GM21390 (cell line): ENCODE results near the gene ATG9B.

ENCODE experiments used
- ATAC-seq: cut with Tn5 transposase; IDR thresholded peaks from one replicate; pipeline ENCODE4 v1.9.1; 2021; ENCODE audit not compliant: unreplicated experiment

The ATG9B gene, protein sequence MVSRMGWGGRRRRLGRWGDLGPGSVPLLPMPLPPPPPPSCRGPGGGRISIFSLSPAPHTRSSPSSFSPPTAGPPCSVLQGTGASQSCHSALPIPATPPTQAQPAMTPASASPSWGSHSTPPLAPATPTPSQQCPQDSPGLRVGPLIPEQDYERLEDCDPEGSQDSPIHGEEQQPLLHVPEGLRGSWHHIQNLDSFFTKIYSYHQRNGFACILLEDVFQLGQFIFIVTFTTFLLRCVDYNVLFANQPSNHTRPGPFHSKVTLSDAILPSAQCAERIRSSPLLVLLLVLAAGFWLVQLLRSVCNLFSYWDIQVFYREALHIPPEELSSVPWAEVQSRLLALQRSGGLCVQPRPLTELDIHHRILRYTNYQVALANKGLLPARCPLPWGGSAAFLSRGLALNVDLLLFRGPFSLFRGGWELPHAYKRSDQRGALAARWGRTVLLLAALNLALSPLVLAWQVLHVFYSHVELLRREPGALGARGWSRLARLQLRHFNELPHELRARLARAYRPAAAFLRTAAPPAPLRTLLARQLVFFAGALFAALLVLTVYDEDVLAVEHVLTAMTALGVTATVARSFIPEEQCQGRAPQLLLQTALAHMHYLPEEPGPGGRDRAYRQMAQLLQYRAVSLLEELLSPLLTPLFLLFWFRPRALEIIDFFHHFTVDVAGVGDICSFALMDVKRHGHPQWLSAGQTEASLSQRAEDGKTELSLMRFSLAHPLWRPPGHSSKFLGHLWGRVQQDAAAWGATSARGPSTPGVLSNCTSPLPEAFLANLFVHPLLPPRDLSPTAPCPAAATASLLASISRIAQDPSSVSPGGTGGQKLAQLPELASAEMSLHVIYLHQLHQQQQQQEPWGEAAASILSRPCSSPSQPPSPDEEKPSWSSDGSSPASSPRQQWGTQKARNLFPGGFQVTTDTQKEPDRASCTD

DNA sequence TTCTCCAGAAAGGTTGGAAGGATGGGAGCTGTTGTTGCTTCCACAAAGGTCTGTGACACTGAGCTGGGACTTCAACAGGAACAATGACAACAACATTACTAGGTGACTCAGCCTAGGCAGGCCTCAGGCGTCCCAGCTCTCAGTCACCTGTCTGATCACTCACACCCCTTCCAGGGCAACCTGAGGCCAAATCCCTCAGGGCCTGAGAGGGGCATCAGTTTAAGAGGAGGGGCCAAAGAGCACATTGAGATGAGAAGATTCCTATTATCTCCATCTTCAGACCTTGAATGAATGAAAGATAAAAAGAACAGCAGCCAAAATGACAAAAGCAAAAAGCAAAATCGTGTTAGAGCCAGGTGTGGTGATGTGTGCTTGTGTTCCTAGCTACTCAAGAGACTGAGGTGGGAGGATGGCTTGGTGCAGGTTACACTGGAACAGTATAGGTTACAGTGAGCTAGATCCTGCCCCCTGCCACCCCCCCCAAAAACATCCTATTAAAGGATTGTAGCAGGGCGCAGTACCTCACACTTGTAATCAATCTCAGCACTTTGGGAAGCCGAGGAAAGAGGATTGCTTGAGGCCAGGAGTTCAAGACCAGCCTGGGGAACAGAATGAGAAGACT lies at the start of gene ATG9B:
TSS of gene ATG9B (minus strand) at position 60 of the 622 bp plus-strand sequence. CDS start 71 bp downstream, outside the sequence.
- ATAC-seq, result no peak

DNA sequence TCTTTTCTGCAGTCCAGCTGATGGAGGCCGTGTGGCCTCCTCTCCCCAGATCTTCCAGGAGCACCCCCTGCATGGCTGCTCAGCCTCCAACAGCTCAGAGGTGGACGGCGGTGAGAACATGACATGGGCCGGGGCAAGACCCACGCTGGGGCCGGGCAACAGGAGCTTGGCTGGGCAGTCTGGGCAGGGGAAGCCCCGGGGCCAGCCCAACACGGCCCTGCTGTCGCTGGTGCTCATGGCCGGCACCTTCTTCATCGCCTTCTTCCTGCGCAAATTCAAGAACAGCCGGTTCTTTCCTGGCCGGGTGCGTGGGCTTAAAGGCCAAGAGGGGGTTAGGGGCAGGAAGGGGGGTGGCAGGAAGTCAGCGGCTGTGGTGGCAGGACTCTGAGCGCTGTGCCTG lies 49.7 kb upstream of the ATG9B start:
- ATAC-seq, result no peak

DNA sequence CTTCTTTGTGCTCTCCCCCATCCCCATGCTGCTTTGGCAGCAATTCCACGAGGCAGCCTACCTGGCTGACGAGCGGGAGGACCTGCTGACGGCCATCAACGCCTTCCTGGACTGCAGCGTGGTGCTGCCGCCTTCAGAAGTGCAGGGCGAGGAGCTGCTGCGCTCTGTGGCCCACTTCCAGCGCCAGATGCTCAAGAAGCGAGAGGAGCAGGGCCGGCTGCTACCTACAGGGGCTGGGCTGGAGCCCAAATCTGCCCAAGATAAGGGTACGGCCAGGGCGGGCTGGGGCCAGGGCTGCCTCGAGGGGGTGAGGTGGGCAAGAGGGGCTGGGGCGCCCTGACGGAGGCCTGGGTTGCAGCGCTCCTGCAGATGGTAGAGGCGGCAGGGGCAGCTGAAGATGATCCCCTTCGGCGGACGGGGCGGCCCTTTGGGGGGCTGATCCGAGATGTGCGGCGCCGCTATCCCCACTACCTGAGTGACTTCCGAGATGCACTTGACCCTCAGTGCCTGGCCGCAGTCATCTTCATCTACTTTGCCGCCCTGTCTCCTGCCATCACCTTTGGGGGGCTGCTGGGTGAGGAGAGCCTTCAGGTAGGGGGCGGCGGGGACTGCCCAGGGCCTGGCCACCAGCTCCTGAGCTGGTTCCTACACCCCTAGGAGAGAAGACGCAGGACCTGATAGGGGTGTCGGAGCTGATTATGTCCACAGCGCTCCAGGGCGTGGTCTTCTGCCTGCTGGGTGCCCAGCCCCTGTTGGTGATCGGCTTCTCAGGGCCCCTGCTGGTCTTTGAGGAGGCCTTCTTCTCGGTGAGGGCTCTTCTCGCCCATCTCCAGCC lies 47.0 kb upstream of the ATG9B start:
- ATAC-seq, result no peak

DNA sequence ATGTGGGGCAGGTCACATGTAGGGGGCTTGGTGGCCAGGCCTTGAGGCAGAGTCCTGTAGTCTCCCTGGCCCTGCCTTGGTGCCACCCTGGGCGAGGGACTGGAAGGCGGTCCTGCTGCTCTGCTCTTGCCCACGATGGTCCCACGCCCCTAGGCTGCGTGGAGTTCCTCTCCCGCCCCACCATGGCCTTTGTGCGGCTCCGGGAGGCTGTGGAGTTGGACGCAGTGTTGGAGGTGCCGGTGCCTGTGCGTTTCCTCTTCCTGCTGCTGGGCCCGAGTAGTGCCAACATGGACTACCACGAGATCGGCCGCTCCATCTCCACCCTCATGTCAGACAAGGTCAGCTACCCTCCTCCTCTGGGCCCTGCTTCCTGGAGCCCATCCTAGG lies 46.3 kb upstream of the ATG9B start:
- no peak for ATAC-seq

DNA sequence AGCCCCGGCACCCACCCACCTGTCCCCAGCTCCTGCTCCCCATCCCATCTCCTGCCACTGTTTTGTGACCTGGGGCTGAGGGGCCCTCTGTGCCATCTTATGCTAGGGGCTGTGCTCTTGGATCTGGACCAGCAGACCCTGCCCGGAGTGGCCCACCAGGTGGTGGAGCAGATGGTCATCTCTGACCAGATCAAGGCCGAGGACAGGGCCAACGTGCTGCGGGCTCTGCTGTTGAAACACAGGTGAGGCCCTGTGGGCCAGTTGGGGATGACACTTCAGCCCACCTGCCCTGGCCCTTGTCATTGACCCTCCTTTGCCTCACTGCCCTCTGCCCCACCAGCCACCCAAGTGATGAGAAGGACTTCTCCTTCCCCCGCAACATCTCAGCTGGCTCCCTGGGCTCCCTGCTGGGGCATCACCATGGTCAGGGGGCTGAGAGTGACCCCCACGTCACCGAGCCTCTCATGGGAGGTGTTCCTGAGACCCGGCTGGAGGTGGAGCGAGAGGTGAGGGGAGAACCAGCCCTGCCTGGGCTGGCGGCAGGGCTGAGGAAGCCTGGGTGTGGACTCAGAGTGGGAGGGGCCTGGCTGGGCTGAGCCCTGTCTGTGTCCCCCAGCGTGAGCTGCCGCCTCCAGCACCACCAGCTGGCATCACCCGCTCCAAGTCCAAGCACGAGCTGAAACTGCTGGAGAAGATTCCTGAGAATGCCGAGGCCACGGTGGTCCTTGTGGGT lies 45.7 kb upstream of the ATG9B start:
- ATAC-seq, result no peak

DNA sequence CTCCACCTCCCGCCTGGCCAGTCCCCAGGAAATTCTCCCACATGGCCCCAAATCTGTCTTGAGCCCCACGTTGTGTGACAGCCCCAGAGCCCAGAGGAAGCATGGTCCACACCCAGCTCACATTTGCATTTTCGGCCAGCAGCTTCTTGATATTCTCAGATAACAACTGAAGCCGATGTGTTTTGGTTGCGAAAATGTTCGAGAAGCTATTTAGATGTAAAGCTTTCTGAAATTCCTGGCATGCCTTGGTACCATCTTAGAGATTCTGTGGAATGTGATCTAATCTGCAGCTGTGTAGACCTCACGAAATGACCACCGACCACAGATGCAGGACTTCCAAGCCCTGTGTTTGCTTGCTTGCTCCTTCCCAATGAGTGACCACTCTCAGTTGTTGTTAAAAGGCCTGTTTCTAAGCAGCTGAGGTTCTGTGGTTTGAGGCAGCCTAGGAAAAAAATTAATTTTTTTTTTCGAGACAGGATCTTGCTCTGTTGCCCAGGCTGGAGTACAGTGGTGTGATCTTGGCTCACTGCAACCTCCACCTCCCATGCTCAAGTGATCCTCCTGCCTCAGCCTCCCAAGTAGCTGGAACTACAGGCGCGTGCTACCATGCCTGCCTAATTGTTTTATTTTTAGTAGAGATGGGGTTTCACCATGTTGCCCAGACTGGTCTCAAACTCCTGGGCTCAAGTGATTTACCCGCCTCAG lies 43.9 kb upstream of the ATG9B start:
- ATAC-seq, result no peak

DNA sequence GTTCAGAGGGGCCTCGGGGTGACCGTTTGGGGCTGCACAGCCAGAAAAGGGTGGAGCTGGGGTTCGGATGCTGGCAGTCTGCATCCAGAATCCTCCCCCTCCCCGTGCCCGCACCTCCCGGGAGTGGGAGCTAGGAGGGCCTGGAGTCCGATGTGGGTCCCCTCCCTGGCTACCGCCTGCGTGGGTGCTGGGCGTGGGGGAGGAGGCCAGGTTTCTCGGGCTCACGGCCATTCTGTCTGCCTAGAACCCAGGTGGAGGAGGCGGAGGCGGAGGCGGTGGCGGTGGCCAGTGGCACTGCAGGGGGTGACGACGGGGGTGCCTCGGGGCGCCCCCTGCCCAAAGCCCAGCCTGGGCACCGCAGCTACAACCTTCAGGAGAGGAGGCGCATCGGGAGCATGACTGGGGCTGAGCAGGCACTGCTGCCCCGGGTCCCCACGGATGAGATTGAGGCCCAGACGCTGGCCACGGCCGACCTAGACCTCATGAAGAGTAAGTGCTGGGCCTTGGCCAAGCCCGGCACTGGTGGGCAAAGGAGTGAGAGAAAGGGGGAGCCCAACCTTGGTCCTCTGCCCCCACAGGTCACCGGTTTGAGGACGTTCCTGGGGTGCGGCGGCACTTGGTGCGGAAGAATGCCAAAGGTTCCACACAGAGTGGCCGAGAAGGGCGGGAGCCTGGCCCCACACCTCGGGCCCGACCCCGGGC lies 42.1 kb upstream of the ATG9B start:
- ATAC-seq, result no peak

DNA sequence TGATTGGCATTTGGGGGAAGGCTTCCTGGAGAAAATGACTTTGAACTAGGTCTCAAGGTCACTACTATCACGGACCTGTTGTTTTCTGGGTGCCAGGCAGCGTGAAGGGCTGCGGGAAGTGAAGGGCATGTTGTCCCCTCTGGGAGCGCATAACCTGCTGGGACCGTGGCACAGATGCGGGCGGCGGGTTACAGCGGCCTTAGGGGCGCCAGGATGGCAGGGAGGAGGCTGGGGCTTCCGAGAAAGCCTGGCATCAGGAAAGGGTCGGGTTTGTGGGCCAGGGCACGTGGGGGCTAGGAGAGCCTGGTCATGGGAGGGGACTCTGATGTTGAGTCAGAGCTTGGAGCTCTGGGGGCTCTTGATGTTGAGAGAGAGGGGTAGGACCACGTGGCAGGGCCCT lies 41.2 kb upstream of the ATG9B start:
- no peak for ATAC-seq

DNA sequence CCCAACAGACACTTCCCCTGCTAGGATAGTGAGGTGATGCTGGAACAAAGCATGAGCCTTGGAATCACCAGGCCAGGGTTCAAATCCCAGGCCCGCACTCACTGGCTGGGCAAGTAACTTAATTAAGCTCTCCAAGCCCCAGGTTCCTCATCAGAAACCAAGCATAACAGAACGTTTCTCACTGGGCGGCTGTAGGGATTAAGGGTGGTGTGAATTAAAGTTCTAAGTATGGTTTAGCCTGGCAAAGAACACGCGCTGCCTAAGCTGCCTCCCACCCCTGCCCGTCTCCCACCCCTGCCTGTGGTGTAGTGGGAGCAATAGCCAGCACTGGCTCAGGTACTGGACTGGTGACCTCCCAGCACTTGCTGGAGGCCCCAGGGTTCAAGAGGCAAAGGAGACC lies 40.7 kb upstream of the ATG9B start:
- no peak for ATAC-seq

DNA sequence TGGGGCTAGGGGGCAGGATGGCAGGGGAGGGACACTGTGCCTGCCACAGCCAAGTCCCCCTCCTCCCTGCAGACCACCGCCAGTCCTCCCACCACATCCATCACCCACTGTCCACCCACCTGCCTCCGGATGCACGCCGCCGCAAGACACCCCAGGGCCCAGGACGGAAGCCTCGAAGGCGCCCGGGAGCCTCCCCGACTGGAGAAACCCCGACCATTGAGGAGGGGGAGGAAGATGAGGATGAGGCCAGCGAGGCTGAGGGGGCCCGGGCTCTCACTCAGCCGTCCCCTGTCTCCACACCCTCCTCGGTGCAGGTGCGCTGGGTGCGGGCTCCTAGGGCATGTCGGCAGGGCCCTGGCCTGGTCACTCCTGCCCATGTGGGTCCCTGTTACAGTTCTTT lies 40.2 kb upstream of the ATG9B start:
- ATAC-seq, result no peak

DNA sequence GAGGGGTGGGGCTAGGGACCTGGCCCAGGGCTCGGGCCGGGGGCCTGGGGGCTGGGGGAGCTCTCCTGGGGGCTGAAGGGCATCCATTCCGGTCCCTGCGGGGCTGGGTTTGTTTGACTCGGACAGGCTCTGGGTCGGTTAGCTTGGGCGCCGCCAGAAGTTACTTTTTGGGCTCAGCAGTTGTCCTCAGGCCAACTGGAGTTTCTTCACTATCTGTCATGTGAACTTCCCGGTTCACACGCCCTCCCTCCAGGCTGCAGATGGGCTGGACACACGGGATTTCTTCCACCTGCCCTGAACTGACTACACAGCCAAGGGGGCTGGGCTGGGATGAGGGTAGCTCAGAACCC lies 38.9 kb upstream of the ATG9B start:
- ATAC-seq, result no peak

DNA sequence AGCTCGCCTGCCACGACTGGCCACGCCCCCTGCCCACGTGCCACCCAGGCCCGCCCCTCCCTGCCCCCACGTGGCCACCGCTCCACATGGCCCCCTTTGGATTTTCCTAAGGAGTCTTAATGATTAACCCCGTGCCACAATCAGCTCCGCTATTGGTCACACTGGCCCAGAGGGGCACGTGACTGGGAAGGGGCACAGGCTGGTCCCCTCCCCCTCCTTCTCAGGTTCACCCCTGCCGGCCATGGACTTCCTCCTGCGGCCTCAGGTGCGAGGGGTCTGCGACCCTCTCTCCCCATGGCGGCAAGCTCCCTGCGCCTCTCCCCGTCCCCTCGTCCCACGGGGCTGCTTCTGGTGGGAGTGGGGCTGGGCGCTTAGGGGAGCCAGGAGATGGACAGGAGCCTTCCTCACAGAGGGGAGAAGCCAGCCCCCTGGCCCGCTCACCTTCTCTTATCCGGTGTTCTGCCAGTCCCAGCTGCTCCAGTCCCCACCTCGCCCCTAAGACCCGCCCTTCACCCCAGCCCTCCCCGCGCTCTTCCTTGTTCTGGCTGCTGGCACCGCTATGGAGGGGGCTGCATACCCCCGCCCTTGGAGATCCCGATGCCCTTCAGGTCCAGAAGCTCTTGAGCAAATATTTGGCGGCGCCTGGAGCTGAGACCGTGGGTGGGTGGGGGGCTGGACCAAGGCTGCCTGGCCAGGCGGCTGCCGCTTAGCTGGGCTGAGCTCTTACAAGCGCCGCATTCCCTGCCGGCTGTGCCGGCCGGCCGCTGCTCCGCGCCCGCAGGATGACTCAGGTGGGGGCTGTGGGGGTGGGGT lies 38.3 kb upstream of the ATG9B start:
- no peak for ATAC-seq

DNA sequence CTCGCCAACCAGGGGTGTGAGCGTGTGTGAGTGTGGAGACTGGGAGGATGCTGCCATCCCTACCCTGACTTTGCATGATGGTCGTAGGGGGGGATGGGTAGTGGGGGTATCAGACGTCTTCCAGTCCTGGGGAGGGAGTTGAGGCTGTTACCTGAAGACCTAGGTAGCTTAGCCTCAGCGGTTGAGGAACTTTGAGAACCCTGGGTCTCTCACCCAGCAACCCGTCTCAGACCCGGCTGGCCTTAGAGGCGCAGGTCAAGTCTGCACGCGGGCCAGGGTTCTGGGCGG lies 37.8 kb upstream of the ATG9B start:
- ATAC-seq, result no peak

DNA sequence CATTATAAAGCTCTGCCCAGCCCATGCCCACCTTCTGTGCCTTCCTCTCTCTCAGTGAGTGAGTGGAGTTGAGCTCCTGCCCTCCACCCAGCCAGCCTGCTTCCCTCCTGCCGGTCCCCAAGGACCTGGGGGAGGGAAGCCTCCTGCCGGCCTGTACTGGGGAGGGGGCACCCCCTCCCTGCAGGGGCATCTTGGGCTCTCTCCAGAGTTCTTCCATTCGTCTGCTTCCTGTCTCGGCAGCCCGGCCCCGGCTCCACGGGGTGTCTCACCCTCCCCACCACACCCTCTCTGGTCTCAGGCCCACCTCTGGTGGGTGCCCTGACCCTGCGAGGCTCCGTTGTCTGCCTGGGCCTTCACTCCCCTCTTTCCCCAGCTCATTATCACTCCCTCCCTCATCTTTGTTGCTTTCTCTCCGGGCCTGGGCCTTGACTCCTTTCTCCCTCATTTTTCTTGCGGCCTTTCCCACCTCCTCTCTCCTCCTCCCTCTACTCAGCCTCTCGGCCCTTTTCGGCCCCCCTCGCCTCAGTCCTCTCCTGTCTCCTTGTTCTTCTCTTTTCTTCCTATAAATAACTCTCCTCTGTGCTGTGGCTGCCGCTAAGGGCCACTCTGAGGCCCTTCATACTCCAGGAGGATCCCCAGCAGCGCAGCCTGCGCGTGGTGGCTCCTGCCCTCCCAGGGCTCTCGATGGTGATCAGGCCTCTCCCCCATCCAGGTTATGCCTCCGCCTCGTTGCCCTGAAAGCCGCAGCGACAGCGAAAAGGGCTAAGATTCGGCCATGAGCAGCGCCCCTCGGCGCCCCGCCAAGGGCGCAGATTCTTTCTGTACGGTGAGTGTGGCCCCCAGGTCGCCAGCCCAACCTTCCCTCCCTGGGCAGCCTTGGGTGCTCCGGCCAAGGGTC lies 37.2 kb upstream of the ATG9B start:
- ATAC-seq, result no peak

DNA sequence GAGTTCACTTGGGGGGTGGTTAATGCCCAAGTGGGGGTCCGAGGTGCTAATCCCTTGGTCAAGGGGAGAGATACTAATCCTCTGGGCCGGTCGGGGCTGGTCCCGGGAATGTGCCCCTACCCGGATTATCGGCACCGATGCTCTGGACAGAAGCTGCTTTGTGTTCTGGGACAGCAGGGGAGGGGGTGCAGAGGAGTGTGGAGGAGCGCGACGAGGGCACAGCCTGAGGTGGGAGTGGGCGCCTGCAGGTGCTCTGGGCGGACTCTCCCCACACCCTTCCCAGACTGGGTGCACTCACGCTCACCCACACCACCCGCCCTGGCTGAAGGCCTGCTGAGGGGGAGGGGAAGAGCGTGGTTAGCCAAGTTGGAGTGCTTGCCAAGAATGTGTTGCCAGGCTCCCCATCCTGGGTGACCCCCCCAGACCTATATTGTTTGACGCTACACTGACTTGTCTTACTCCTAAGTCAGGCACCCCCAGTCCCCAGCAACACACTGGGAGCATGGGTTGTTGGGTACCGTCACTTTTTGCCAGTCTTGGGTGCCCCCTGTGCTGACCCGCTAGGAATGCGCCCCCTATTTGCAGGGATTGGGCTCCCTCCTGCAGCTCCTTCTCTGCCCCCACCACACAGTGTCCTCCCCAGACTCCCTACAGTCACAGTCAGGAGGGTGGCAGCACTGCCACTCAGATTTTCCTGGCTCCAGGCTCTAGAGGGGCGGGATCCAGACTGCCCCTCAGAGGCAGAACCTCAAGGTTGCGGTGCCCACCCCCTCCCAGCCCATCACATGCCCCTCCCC lies 36.3 kb upstream of the ATG9B start:
- no peak for ATAC-seq

DNA sequence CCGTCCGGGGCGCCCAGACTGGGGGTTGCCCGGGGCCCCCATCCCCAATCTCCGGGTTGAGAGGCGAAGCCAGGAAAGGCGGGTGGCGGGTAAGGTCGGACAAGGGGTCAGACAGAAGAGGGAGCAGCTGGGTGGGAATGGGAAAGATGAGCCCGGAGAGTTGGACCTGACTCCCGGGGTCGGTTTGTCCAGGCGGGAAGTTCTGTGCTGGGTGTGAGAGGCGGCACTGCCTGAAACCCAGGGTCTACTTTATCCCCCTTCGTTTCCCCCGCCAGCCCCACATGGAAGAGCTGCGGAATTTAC lies 35.8 kb upstream of the ATG9B start:
- ATAC-seq, result no peak
